Astrocyte (in vitro differentiated cells and primary cell): ENCODE measurements around the gene GMPPA.

ENCODE experiments used
- CTCF ChIP-seq: IDR thresholded peaks from 2 replicates; pipeline ENCODE4 v1.5.1; 2011; ENCODE audit warnings: low read depth, mild to moderate bottlenecking, inconsistent platforms, low read length, moderate library complexity; ENCODE audit not compliant: insufficient read depth
- EZH2 ChIP-seq: IDR thresholded peaks from 2 replicates; pipeline ENCODE4 v1.6.1; 2012; ENCODE audit warnings: mild to moderate bottlenecking, low read length, inconsistent platforms; ENCODE audit not compliant: insufficient read depth

- TF ChIP-seq CTCF (no peak), EZH2 (no peak)
Observed at GRCh38 chr2:219490186-219490585, 8.5 kb upstream of the GMPPA start.
